Measurements from ENCODE around the gene SCGB1A1. TPM values are rescaled to one million over a fixed set of nuclear protein-coding genes. Genes with fewer than 3 reads are reported as not detected.

Gene SCGB1A1
- total RNA-seq, 1 donor from 2014 or later: 0.72 TPM

Other genes starting within 250 kb of the SCGB1A1 start
- gene SCGB1D1, start 228.8 kb upstream of the SCGB1A1 start, total RNA-seq (ENCODE audit: unreplicated experiment): not detected
- gene SCGB2A1, start 210.4 kb upstream of the SCGB1A1 start, total RNA-seq (ENCODE audit: unreplicated experiment): not detected
- gene SCGB1D2, start 176.8 kb upstream of the SCGB1A1 start, total RNA-seq (ENCODE audit: unreplicated experiment): not detected
- gene SCGB2A2, start 148.9 kb upstream of the SCGB1A1 start, total RNA-seq (ENCODE audit: unreplicated experiment): not detected
- gene SCGB1D4, start 120.0 kb upstream of the SCGB1A1 start, total RNA-seq (ENCODE audit: unreplicated experiment): not detected
- gene ASRGL1, start 81.6 kb upstream of the SCGB1A1 start, total RNA-seq (ENCODE audit: unreplicated experiment): 9.3 TPM
- 136 TPM for gene AHNAK, start 127.8 kb downstream of the SCGB1A1 start, total RNA-seq (ENCODE audit: unreplicated experiment)
- 1,951 TPM for gene EEF1G, start 154.9 kb downstream of the SCGB1A1 start, total RNA-seq (ENCODE audit: unreplicated experiment)
- gene TUT1, start 172.5 kb downstream of the SCGB1A1 start, total RNA-seq (ENCODE audit: unreplicated experiment): 21.2 TPM
- gene MTA2, start 182.8 kb downstream of the SCGB1A1 start, total RNA-seq (ENCODE audit: unreplicated experiment): 157 TPM
- 98.6 TPM for gene EML3, start 193.7 kb downstream of the SCGB1A1 start, total RNA-seq (ENCODE audit: unreplicated experiment)
- gene ROM1, start 194.2 kb downstream of the SCGB1A1 start, total RNA-seq (ENCODE audit: unreplicated experiment): 2.1 TPM
- gene B3GAT3, start 203.0 kb downstream of the SCGB1A1 start, total RNA-seq (ENCODE audit: unreplicated experiment): 32.8 TPM
- gene GANAB, start 227.6 kb downstream of the SCGB1A1 start, total RNA-seq (ENCODE audit: unreplicated experiment): 383 TPM
- 24.8 TPM for gene INTS5, start 234.3 kb downstream of the SCGB1A1 start, total RNA-seq (ENCODE audit: unreplicated experiment)
- 60.1 TPM for gene C11orf98, start 246.2 kb downstream of the SCGB1A1 start, total RNA-seq (ENCODE audit: unreplicated experiment)
- gene CSKMT, start 246.3 kb downstream of the SCGB1A1 start, total RNA-seq (ENCODE audit: unreplicated experiment): 8.7 TPM

Measured in endothelial cell (in vitro differentiated cells).